Hematopoietic multipotent progenitor cell (in vitro differentiated cells): ENCODE results near the gene MC3R. TPM values are rescaled to one million over a fixed set of nuclear protein-coding genes. Genes with fewer than 3 reads are reported as not detected.
"Not testable (repeated sequence)": the region's sequence is repeated elsewhere in the genome, so short reads cannot be mapped to it uniquely, and the experiment has no call there.

ENCODE experiments used
- DNase-seq, 3 donors: peaks; one replicate each; pipeline ENCODE4 v3.0.0-alpha.2; 2011 to 2015; ENCODE audit warnings: low read depth in 2 of 3, low spot score in 2 of 3
- total RNA-seq: library from RNA; depleted of rRNA; stranded (reverse); fragments of >200 nt; gene quantifications from one replicate; pipeline ENCODE4 v1.2.3, GENCODE V29; 2012

The MC3R gene
- not detected for total RNA-seq

DNA sequence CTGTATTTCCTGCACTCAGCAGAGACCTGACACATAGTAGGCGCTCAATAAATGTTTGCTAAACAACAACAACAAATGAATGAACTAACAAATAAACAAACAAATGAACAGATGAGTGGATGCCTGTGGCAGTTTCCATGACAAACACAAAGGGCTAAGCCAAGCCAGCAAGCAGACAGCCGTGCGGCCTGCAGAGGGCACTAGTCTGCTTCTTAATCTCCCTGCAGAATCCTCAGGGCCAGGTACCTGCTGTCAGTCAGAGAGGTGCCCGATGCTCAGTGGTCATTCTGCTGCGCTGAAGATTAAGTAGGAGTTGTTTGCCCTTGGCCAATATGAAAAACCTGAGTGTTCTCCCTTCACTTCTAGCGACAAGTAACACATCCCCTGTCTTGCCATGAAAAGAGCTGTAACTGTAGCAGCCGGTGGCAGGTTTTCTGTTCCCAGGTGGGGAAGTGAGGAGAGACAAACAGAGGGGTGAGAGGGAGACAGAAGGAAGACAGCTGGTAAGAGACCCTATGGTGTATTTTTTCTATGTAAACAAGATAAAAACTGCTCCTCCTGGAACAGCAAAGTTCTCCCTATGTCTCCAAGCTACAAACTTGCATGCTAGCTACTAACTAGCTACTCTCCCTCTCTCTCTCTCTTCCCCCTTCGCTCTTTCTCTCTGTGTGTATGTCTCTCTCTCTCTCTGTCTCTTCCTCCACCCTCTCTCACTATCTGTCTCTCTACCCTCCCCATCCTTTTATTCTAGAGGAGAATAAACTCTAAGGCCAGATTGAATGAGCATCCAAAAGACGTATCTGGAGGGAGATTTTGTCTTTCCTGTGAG lies at the start of gene MC3R:
Gene MC3R, plus strand, starts transcription at position 779 of the 829 bp plus-strand sequence. CDS start 112 bp downstream, outside the sequence.
- peak in 2 of 3 donors; percentile 37 to 52 for DNase-seq

DNA sequence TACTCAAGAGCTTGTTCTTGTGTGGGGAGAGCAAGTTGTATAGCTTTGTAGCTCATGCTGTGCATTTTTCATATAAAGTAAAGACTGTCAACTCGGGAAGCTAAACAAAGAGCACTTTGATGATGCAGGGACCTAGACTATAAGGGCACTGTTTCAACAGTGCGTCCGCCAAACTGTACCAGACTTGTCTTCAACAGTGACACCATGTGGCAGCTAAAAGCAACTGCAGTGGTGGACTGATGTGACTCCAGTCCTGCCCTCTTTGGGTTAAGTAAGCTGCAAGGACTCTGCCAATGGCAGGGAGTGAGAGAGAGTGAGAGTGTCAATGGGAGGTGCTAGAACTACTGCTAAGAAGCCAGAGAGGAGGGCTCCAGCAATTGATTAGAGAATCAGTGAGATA lies 48.1 kb upstream of the MC3R start:
- peak in 1 of 3 donors; percentile 25 for DNase-seq

DNA sequence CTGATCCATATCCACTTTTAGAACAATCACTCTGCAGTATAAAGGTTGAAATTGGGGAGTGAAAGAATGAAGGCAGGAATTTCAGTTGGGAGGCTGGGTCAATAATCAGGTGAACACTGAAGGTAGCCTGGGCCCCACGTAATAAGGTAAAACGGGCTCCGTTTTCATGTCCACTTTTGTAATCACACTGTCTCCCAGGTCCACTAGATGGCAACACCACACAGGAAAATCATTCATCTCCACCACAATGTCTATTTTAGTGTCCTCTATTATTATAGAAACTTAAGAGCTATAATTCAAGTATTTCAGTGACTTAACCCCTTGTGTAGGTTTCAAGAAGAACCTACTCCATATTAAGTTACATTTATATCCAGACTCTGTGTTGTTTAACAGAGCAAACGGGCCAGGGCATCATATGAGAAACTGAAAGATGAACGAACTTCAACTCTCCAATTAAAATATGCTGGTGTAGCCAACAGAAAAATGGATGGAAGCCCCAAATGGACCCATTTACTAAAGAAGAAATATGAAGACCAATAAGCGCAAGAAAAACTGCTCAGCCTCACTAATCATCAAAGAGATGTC lies 45.9 kb upstream of the MC3R start:
- DNase-seq: peak in 2 of 3 donors; percentile 16 to 60

DNA sequence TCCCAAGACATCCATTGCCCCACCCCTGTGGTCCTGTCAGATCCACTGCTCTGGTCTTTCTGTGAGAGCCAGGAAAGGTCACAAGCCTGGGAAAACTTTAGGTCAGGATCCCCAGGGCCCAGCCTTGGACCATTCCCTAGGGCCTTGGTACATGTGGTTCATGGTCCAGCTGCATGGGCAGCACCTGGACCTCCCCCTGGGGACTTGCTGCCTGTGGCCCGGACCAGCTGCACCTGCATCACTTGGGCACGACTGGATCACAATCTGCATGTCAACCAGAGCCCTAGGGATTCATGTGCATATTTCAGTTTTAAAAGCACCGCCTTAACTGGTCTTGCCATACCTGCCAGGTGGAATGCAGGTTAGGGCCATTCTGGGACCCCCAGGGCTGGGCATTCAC lies 44.3 kb upstream of the MC3R start:
- DNase-seq: no peak

DNA sequence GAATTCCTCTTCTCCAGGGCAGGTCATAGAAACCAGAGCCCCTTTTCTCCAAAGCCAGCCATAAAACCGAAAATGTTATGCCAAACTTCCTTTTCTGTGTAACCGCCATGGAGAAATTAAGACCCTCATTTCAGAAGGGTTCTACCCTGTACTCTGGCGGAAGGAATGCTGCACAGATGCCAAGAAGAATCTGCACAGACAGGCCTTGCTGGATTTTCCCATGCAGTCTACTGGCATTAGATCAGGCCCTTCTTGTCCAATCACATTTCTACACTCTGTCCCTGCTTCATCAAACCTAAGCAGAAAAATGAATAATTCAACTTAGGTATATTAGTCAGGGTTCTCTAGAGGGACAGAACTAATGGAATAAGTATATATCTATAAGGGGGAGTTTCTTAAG lies 43.2 kb upstream of the MC3R start:
- no peak for DNase-seq

DNA sequence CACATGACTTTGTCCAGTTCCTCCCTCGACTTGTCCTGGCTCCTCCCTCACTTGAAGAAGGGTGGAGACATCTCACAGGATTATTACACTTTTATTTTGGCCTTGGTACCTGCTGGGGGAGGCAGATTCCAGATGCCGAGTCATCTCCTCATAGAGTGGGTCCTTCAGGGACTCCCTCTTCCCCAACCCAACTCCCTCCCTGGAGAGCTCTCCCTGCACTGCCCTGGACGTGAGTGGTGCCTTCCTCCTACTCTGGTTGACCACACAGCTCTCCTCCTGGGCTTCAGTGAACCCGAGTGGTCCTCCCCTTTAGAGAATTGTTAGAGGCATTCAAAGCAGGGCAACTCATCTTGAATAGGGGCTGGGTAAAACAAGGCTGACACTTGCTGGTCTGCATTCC lies 40.9 kb upstream of the MC3R start:
- DNase-seq: no peak

DNA sequence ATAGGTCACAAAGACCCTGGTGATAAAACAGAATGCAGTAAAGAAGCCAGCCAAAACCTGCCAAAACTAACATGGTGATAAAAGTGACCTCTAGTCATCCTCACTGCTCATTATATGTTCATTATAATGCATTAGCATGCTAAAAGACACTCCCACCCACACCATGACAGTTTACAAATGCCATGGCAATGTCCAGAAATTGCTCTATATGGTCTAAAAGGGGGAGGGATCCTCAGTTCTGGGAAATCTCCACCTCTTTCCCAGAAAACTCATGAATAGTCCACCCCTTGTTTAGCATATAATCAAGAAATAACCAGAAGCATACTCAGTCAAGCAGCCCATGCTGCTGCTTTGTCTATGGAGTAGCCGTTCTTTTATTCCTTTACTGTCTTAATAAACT lies 40.4 kb upstream of the MC3R start:
- no peak for DNase-seq

DNA sequence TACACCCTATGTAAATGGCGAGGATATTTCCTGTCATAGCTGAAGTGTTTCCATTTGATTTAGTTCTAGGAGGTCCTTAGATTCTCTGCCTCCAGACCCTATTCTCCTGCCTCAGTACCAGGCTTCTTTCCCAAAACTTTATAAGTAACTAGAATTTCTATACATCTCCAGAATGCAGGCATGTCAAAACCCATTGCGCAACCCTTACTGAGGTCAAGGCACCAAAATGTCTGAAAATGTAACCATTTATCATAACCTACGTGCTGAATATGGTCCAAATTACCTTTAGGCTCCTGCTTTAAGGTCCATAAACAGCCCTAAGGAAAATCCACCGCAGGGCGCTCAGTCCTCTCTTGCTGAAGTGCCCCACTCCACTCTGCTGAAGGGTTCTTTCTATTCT lies 37.5 kb upstream of the MC3R start:
- DNase-seq: no peak

DNA sequence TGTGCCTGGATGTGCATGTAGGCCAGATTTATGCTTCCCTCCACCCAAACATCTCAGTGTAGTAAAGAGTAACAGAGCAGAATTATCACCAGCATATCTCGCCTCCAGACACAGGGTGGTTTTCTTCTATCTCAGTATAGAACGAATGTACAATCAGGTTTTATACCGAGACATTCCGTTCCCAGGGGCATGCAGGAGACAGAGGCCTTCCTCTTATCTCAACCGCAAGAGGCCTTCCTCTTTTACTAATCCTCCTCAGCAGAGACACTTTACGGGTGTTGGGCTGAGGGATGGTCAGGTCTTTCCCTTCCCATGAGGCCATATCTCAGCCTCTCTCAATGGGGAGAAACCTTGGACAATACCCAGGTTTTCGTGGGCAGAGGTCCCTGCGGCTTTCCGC lies 36.4 kb upstream of the MC3R start:
- peak in 2 of 3 donors; percentile 41 to 49 for DNase-seq

DNA sequence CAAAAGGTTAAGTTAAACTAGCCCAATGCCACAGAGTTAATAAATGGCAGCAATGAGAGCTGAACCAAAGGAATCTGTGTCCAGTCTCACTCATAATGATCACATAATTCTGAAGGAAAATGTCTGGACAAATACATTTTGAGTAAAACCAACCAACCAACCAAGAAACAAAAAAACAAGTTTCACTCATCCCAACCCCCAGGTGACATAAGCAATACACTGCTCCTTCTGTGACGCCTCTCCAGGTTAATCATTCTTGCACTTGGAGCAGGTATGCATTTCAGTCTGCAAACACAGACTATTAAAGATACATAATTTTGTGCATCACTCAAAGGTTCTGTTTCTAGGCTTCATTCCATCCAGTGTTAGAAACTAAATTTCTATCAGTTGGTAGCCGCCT lies 35.2 kb upstream of the MC3R start:
- no peak for DNase-seq

DNA sequence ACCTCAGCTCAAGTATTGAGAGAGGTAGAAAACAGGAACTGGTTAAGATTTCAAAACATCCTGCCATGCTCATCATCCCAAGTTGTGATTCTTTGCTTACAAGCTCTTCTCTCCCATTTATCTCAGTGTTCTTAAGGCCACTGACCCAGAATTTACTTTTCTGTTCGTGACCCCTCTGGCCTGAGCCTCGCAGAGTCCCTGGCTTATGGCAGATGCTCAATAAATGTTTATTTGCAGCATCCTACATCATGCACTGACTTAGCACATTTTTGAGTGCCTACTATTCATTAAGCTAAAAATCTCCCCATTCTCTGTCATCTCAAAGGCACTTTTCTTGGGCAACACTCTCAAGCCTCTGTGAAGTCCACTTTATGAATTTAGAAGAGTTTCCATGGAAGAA lies 33.4 kb upstream of the MC3R start:
- no peak for DNase-seq

DNA sequence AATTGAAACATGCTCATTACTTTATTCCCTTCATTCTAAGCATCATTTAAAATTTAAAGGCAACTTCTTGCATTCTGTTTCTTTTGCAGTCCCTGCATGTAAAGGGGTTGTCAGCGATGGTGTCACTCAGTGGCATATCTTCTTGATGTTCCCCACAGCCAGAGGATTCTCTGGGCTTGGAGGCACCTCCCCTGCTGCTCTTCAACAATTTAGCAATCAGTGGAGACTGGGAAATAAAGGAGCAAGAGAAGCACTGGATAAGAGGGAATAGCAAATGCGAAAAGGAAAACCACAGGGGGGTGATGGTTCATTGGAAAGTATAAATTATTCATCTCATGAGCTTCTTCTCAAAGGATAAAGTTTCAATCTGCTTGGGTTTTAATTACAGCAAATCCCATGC lies 30.7 kb upstream of the MC3R start:
- no peak for DNase-seq

DNA sequence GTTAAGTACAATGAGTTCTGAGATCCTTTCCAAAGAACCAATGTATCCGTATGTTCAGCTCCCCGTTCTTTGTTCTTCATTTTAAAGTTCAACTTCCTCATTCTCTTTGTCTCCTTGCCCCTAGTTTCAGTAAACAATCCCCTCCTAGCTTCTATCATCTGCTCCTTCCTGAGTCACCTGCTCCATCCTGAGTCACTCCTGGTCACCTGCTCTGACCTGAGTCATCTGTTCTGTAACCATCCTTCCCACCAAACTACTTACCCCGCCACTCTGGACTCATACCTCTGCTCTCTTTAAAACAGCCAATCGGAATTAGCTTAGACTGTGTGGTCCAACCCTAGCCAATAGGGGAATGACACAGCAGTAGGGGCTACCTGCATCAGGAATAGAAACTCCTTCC lies 27.3 kb upstream of the MC3R start:
- DNase-seq: not testable (repeated sequence)

DNA sequence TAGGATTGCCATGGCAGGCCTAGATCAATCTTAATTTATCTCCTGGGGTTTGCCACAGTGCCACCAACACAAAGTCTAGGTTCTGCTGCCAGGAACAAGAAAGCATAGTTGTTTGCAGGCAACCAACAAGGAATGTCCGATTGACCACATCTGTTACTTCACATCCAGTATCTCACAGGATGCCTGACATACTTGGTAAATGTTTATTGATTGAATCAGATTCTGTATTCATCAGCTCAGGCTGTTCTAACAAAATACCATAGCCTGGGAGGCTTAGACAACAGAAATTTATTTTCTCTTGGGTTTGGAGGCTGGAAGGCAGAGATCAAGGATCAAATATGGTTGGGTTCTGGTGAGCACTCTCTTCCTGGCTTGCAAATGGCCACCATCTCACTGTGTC lies 26.3 kb upstream of the MC3R start:
- no peak for DNase-seq

DNA sequence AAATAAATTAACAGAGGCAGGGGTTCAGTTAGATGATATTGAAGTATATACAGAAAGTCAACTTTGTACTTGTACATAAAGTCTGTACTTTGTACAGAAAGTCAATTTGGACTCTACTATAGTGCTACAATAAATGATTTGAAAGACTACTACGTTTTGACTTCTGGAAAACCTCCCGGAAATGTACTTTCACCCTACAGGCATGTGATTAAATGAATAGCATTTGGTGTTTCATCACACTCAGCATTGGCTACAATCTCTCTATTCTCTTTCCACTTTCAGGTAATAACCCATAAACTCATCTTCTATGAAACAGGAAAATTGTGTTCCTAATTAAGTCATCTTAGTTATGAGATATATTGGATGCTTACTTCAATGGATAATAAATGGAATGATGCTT lies 25.6 kb upstream of the MC3R start:
- DNase-seq: no peak

DNA sequence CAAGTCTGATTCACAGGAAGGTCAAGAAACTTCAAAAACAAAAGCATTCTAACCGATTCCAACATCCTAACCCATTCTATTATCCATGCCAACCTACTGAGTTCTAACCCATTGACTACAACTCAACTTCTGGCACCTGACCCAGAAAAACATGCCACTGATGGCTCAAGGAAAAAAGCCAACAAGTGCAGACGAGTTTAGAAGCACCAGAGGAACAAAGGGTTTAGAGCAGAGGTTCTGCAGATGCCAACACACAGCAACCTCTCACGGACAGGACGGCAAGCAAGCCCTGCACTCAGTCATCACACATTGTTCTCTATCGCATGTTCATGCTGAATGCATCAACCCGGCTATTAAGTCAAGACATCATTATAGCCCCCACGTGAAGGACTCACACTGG lies 25.2 kb upstream of the MC3R start:
- DNase-seq: no peak

DNA sequence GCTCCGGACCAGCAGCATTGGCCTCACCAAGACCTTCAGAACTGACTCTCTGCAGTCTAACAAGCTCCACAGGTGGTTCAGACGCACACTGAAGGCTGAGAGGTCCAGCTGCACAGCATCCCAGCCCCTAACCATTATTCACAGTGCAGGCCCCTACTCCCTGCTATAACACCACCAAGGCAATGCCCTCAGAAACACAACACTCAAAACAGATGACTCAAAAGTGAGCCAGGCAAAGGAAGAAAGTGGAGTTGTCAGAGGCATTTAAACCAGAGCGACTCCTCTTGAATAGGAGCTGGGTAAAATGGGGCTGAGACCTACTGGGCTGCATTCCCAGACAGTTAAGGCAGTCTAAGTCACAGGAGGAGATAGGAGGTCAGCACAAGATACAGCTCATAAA lies 20.5 kb upstream of the MC3R start:
- DNase-seq: no peak

DNA sequence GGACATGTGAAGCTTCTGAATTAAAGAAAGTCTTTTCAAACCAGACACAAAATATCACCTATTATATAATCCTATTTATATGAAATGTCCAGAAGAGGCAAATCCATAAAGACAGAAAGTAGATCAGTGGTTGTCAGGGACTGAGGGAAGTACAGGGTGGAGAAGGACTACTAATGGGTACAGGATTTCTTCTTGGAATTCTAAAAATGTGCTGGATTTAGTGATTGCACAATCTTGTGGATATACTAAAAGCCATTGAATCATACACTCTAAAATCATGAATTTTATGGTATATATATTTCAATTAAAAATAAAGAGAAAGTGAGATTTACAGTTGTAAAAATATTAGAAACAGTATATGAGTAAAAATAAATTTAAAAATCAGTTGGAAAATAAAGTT lies 18.7 kb upstream of the MC3R start:
- no peak for DNase-seq

DNA sequence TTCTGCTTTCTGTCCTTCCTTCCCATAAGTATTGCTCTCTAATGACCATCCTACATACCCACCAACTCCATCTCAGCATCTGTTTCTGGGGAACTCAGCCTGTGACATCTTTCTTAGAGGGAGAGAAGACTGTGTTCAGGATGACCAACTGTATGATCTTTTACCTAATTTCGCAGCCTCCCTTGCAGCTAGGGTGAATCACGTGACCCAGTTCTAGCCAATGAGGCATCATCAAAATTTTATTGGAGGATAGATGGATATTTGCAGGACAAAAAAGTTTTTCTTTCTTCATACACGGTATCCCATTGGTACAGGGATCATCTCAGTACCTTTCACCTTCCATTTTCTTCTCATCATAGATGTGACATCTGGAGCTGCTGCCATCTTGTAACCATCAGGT lies 14.4 kb upstream of the MC3R start:
- no peak for DNase-seq

DNA sequence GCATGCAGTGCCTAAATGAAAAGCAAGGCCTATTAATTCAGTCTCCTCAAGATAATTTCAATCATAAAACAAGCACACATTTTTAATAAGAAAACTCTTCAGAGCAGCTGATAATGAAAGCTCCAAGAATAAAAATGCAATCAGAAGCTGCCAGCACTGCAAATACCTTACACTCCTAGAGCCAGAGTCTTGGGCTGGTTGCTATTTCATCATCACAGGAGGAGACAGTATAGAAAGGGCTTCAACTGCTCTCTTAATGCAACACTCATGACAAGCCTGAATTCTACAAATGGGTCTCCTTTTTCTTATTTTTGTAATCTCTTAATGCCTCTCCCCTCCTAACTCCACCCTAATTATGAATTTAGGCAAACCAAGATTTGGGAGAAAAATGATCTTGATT lies 11.2 kb upstream of the MC3R start:
- DNase-seq: no peak

DNA sequence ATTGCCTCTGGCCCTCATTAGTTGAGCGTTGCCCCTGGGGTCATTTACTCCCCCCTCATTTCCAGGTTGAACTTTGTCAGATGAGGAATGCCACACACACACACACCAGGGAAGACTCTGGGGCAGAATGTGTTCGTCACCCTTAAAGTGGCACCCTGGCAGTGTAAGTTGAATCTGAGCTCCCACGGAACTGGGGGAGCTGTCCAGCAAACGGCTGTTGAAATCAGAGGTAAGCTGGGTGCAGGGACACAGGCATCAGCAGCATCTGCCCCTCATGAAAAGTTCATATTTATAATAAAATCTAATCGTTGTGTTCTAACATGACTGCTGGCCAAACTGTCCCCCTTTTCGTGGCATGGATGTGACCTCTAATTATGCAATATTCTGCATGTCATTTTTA lies 4.3 kb upstream of the MC3R start:
- no peak for DNase-seq

DNA sequence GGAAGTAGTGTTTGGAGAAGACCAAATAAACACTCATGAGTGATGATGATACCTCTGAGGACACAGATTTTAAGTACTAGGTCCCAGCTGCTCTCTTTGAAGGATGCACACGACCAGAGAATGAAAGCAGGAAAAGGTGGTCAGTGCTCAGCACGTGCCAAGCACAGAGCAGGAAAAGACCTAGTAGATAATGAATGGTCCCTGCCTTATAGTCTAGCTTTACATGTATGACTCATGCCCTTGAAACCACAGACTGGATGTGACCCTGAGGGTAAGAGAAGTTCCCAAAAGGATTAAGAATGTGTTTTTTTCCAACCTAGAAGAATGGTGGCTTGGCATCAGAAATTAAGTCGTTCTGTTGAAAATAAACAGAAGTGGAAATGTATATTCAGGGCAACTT lies 2.8 kb upstream of the MC3R start:
- DNase-seq: peak in 2 of 3 donors; percentile 9 to 12
